ENCODE measurements around the gene GATAD2A. TPM values are rescaled to one million over a fixed set of nuclear protein-coding genes. Genes with fewer than 3 reads are reported as not detected.

Gene GATAD2A
- total and polyA plus RNA-seq, 2 of the 8 experiments (the other 6 are each of a cell fraction or from before 2014, with no cell fraction given): 38.4 to 205 TPM

GRCh38 chr19:19417628-19418245 is 12.3 kb downstream of the GATAD2A start (continued):
- TF ChIP-seq CHD7 (IDR thresholded peaks at IDR 0.05; ENCODE audit: insufficient replicate concordance, low read length) (no peak), NANOG (IDR thresholded peaks at IDR 0.05; ENCODE audit: insufficient read depth, low read depth, low read length, poor library complexity, severe bottlenecking) (no peak), EGR1 (IDR thresholded peaks at IDR 0.05; ENCODE audit: borderline replicate concordance, low read depth, low read length) (no peak), RBBP5 (IDR thresholded peaks at IDR 0.05; ENCODE audit: borderline replicate concordance, low read depth, low read length) (no peak), EZH2 (IDR thresholded peaks at IDR 0.05; ENCODE audit: low read depth, low read length, severe bottlenecking) (no peak), CHD2 (IDR thresholded peaks at IDR 0.05; ENCODE audit: low read length) (no peak), JUND (IDR thresholded peaks at IDR 0.05; ENCODE audit: low read length) (no peak), HDAC6 (IDR thresholded peaks at IDR 0.05; ENCODE audit: low read depth, low read length) (no peak), POU5F1 (IDR thresholded peaks at IDR 0.05; ENCODE audit: low read depth, low read length) (no peak)

Measured in H1 (cell line).